PC-3 (cell line): Measurements from ENCODE around the gene NUTF2. TPM values are rescaled to one million over a fixed set of nuclear protein-coding genes. Genes with fewer than 3 reads are reported as not detected.
A peak's percentile ranks its signal among the peaks of the same experiment; 100 is the strongest.

Experiments used
- ATAC-seq: fragments of 200-7000 bp; cut with Tn5 transposase; 2 replicates; pipeline ENCODE4 v1.9.1; 2020; ENCODE audit warnings: mild to moderate bottlenecking, moderate library complexity
- BruUV-seq: library from RNA; stranded (reverse); fragments of 400-500 nt; replicated peaks from 2 replicates; lab custom pipeline; 2021; lab: Mats Ljungman, UMichigan
- CTCF ChIA-PET: fragments of 300-600 bp; sonication (Branson Sonifier 250); formaldehyde crosslinking; loops from one replicate; lab custom pipeline; 2022; ENCODE audit warnings: antibody characterized with exemption; lab: Charles Lee
- POLR2A ChIA-PET: fragments of 300-600 bp; sonication (Branson Sonifier 250); formaldehyde crosslinking; loops from one replicate; lab custom pipeline; 2022; ENCODE audit warnings: antibody characterized with exemption; ENCODE audit not compliant: unreplicated experiment; lab: Charles Lee
- DNase-seq: peaks from one replicate; pipeline ENCODE4 v3.0.0-alpha.2; 2015
- H2AFZ ChIP-seq: fragments of 300-600 bp; sonication (generic); 2 replicates; pipeline ENCODE4 v1.6.0; 2016; ENCODE audit warnings: antibody characterized with exemption, low read length
- H3F3A ChIP-seq: fragments of 300-600 bp; sonication (generic); one replicate; pipeline ENCODE4 v1.6.0; 2017; ENCODE audit warnings: antibody characterized with exemption, low read length, control low read depth, mild to moderate bottlenecking; ENCODE audit not compliant: unreplicated experiment
- H3K27ac ChIP-seq: fragments of 300-600 bp; sonication (generic); 2 replicates; pipeline ENCODE4 v1.5.1; 2016; ENCODE audit warnings: mild to moderate bottlenecking, low read length
- H3K27me3 ChIP-seq: fragments of 300-600 bp; sonication (generic); 2 replicates; pipeline ENCODE4 v1.6.1; 2016; ENCODE audit warnings: low read length, mixed read lengths
- H3K36me3 ChIP-seq: fragments of 300-600 bp; sonication (generic); 2 replicates; pipeline ENCODE4 v1.6.1; 2016; ENCODE audit warnings: low read depth, mixed run types, low read length, mixed read lengths
- H3K4me1 ChIP-seq: fragments of 300-600 bp; sonication (generic); 2 replicates; pipeline ENCODE4 v1.5.1; 2016; ENCODE audit warnings: low read length; ENCODE audit not compliant: insufficient read depth
- H3K4me2 ChIP-seq: fragments of 300-600 bp; sonication (generic); 2 replicates; pipeline ENCODE4 v1.6.0; 2016; ENCODE audit warnings: low read length
- H3K4me3 ChIP-seq: fragments of 300-600 bp; sonication (generic); 2 replicates; pipeline ENCODE4 v1.5.1; 2016; ENCODE audit warnings: mild to moderate bottlenecking, low read length, mixed read lengths
- H3K79me2 ChIP-seq: fragments of 300-600 bp; sonication (generic); 2 replicates; pipeline ENCODE4 v1.6.1; 2017; ENCODE audit warnings: low read length, mixed read lengths
- H3K9ac ChIP-seq: fragments of 300-600 bp; sonication (generic); 2 replicates; pipeline ENCODE4 v1.6.0; 2016; ENCODE audit warnings: mild to moderate bottlenecking, low read length
- H3K9me2 ChIP-seq: fragments of 300-600 bp; sonication (generic); replicated peaks from 2 replicates; pipeline ENCODE4 v1.6.1; 2016; ENCODE audit warnings: mixed run types, low read length, mixed read lengths
- H3K9me3 ChIP-seq: fragments of 300-600 bp; sonication (generic); 2 replicates; pipeline ENCODE4 v1.6.1; 2016; ENCODE audit warnings: low read length, mixed read lengths
- H4K20me1 ChIP-seq: fragments of 300-600 bp; sonication (generic); 2 replicates; pipeline ENCODE4 v1.6.1; 2016; ENCODE audit warnings: low read length, mixed read lengths
- EZH2 ChIP-seq: fragments of 300-600 bp; sonication (generic); IDR thresholded peaks from one replicate; pipeline ENCODE4 v1.6.1; 2017; ENCODE audit warnings: antibody characterized with exemption, mild to moderate bottlenecking, low read length; ENCODE audit not compliant: unreplicated experiment
- EZH2phosphoT487 ChIP-seq: fragments of 300-600 bp; sonication (generic); IDR thresholded peaks from 2 replicates; pipeline ENCODE4 v1.6.1; 2018; ENCODE audit warnings: mild to moderate bottlenecking, antibody characterized with exemption, low read length, borderline replicate concordance
- intact Hi-C: fragments of 100-400 bp; cut with micrococcal nuclease; formaldehyde crosslinking; loops from 2 replicates; pipeline ENCODE4 v1.9.0; 2023
- total RNA-seq: library from RNA; depleted of rRNA; stranded (reverse); fragments of >200 nt; gene quantifications from 2 replicates; pipeline ENCODE4 v1.2.3, GENCODE V29; 2014
- TF ChIP-seq, protein P1 (sequence below): fragments of 300-600 bp; sonication (generic); conservative IDR thresholded peaks from 2 replicates; pipeline ENCODE4 v1.5.1; 2017; ENCODE audit warnings: antibody characterized with exemption, low read depth, mild to moderate bottlenecking, low read length

Gene NUTF2
- total RNA-seq, 1 experiment from 2014 or later, result 167 TPM

DNA sequence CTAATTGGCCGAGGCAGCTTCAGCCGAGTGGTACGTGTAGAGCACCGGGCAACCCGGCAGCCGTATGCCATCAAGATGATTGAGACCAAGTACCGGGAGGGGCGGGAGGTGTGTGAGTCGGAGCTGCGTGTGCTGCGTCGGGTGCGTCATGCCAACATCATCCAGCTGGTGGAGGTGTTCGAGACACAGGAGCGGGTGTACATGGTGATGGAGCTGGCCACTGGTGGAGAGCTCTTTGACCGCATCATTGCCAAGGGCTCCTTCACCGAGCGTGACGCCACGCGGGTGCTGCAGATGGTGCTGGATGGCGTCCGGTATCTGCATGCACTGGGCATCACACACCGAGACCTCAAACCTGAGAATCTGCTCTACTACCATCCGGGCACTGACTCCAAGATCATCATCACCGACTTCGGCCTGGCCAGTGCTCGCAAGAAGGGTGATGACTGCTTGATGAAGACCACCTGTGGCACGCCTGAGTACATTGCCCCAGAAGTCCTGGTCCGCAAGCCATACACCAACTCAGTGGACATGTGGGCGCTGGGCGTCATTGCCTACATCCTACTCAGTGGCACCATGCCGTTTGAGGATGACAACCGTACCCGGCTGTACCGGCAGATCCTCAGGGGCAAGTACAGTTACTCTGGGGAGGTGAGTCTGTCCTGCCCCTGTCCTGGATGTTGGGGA is 62.5 kb downstream of the NUTF2 start:
- ATAC-seq, result no peak
- no peaks in the 10 kb centered on the region for H3K9me3 ChIP-seq
- CTCF ChIA-PET, result no interaction called here

DNA sequence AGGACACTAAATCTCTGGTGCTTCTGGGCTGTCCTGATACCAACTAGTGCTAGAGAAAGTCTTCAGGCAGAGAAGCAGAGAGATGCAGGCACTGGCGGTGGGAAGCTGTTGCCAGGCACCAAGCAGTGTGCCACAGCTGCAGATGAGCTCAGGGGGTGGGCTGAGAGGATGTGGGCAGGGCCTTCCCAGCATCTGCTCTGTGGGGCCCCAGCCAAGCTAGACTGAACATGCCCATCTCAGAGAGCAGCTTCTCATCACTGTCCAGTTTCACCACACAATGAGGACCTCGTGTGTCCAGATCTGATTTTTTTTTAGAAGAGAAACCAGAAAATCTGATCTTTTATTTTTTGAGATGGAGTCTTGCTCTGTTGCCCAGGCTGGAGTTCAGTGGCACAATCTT is 63.4 kb downstream of the NUTF2 start:
- H3K9ac ChIP-seq, result no peak overlapping the region
- intact Hi-C loops, result no loop called here
- ChIA-PET CTCF (no interaction called here), POLR2A (no interaction called here)
- no TSS peak for BruUV-seq
- DNase-seq, result no peak
- no peak for ATAC-seq
- H2AFZ ChIP-seq, result no peak overlapping the region
- H3K4me1 ChIP-seq, result no peaks in the 10 kb centered on the region
- H3K79me2 ChIP-seq, result no peaks in the 10 kb centered on the region
- no peaks in the 10 kb centered on the region for H3K9me3 ChIP-seq
- H3K36me3 ChIP-seq, result no peaks in the 10 kb centered on the region
- H3K27ac ChIP-seq, result no peak overlapping the region
- no peak overlapping the region for H3K4me2 ChIP-seq
- H3K9me2 ChIP-seq, result no peaks in the 10 kb centered on the region
- H3K27me3 ChIP-seq, result no peaks in the 10 kb centered on the region
- H4K20me1 ChIP-seq, result no peaks in the 10 kb centered on the region
- no peaks in the 10 kb centered on the region for H3F3A ChIP-seq
- no peak overlapping the region for H3K4me3 ChIP-seq
- TF ChIP-seq EZH2 (no peak), EZH2phosphoT487 (no peak)
- TF ChIP-seq, protein P1, sequence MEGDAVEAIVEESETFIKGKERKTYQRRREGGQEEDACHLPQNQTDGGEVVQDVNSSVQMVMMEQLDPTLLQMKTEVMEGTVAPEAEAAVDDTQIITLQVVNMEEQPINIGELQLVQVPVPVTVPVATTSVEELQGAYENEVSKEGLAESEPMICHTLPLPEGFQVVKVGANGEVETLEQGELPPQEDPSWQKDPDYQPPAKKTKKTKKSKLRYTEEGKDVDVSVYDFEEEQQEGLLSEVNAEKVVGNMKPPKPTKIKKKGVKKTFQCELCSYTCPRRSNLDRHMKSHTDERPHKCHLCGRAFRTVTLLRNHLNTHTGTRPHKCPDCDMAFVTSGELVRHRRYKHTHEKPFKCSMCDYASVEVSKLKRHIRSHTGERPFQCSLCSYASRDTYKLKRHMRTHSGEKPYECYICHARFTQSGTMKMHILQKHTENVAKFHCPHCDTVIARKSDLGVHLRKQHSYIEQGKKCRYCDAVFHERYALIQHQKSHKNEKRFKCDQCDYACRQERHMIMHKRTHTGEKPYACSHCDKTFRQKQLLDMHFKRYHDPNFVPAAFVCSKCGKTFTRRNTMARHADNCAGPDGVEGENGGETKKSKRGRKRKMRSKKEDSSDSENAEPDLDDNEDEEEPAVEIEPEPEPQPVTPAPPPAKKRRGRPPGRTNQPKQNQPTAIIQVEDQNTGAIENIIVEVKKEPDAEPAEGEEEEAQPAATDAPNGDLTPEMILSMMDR, result no peak

More for the DNA sequence above, 62.5 kb downstream of the NUTF2 start:
- Histone ChIP-seq H3F3A (no peaks in the 10 kb centered on the region), H3K79me2 (no peaks in the 10 kb centered on the region), H3K27me3 (no peaks in the 10 kb centered on the region), H3K27ac (no peak overlapping the region), H4K20me1 (no peaks in the 10 kb centered on the region), H3K4me1 (no peaks in the 10 kb centered on the region), H2AFZ (no peak overlapping the region), H3K9me2 (no peaks in the 10 kb centered on the region), H3K9ac (no peak overlapping the region), H3K4me2 (no peak overlapping the region), H3K4me3 (no peak overlapping the region), H3K36me3 (no peaks in the 10 kb centered on the region)
- intact Hi-C loops, result no loop called here
- POLR2A ChIA-PET, result no interaction called here
- TF ChIP-seq EZH2phosphoT487 (no peak), EZH2 (no peak)
- TF ChIP-seq, protein P1, result no peak
- TSS peak; percentile 30 for BruUV-seq
- DNase-seq, result no peak
